ENCODE results near the gene EPAS1. TPM values are rescaled to one million over a fixed set of nuclear protein-coding genes. Genes with fewer than 3 reads are reported as not detected.

Gene EPAS1
- polyA plus RNA-seq, 1 of the 3 experiments (the other 2 are of a cell fraction), result 69.2 TPM

GRCh38 chr2:46361920-46362666 lies 64.9 kb downstream of the EPAS1 start:
- H3K4me1 ChIP-seq (ENCODE audit: control insufficient read depth in 1 of 2, insufficient read depth in 2 of 2, low read depth in 1 of 2, low read length in 1 of 2), result peaks cover 14 to 60% of the 10 kb centered on the region in 2 experiments; a peak in 3 of 4 replicates
- H3K79me2 ChIP-seq (ENCODE audit: insufficient read depth), result peaks cover 21% of the 10 kb centered on the region
- no peaks in the 10 kb centered on the region for H4K20me1 ChIP-seq (ENCODE audit: insufficient read depth)
- no peaks in the 10 kb centered on the region for H3K9me3 ChIP-seq
- H3F3A ChIP-seq (replicated peaks; ENCODE audit: insufficient read depth), result no peaks in the 10 kb centered on the region
- no peak overlapping the region for H3K9ac ChIP-seq
- peak overlapping the region; percentile 11 to 29; a peak in 2 of 4 replicates for H3K27ac ChIP-seq (ENCODE audit: low read depth in 2 of 2, low read length in 1 of 2)
- no peak for DNase-seq
- WGBS (ENCODE audit: low lambda C conversion rate), result 94% methylated on average over 6 of the region's 6 CpGs
- no peak overlapping the region for H3K4me3 ChIP-seq (ENCODE audit: low read depth in 2 of 2, low read length in 1 of 2)
- peaks cover 58 to 76% of the 10 kb centered on the region in 2 experiments for H3K36me3 ChIP-seq (replicated peaks in 1 of 2; ENCODE audit: control insufficient read depth in 1 of 2, insufficient read depth in 2 of 2, low read length in 1 of 2)
- no peaks in the 10 kb centered on the region for H3K27me3 ChIP-seq (ENCODE audit: insufficient read depth)
- no peak overlapping the region for H3K4me2 ChIP-seq
- ChIA-PET POLR2A (interaction anchor here (0.7 to 1.6 kb wide), 3 partner anchors 16 to 59 kb away, joined by 3 read pairs; no protein-coding TSS in a partner anchor), CTCF (interaction anchor here (0.7 to 12.4 kb wide), 11 partner anchors 8 to 312 kb away, joined by 3 to 194 read pairs (median 5); partner anchors contain the start of gene EPAS1)
- TF ChIP-seq, protein P1, sequence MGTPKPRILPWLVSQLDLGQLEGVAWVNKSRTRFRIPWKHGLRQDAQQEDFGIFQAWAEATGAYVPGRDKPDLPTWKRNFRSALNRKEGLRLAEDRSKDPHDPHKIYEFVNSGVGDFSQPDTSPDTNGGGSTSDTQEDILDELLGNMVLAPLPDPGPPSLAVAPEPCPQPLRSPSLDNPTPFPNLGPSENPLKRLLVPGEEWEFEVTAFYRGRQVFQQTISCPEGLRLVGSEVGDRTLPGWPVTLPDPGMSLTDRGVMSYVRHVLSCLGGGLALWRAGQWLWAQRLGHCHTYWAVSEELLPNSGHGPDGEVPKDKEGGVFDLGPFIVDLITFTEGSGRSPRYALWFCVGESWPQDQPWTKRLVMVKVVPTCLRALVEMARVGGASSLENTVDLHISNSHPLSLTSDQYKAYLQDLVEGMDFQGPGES (IDR thresholded peaks at IDR 0.05; ENCODE audit: low read depth, low read length), result no peak
- TF ChIP-seq FOXJ3 (CRISPR knock-in tag; IDR thresholded peaks at IDR 0.05), result no peak
- no peak for TF ChIP-seq YY1 (IDR thresholded peaks at IDR 0.05; ENCODE audit: low read depth)
- no peak for TF ChIP-seq FOSL2 (IDR thresholded peaks at IDR 0.05; ENCODE audit: borderline replicate concordance, low read depth)
- TF ChIP-seq TAF1 (IDR thresholded peaks at IDR 0.05; ENCODE audit: borderline replicate concordance, low read depth, low read length), result no peak
- no peak for TF ChIP-seq CHD2 (IDR thresholded peaks at IDR 0.05; ENCODE audit: low read length, partially characterized antibody)
- TF ChIP-seq SIN3A (IDR thresholded peaks at IDR 0.05; ENCODE audit: borderline replicate concordance, low read depth, low read length), result no peak
- no peak for TF ChIP-seq GABPA (IDR thresholded peaks at IDR 0.05; ENCODE audit: low read depth)
- no peak for TF ChIP-seq REST (IDR thresholded peaks at IDR 0.05; ENCODE audit: low read depth, low read length)
- TF ChIP-seq NFIC (IDR thresholded peaks at IDR 0.05; ENCODE audit: borderline replicate concordance), result no peak
- H3K9me2 ChIP-seq, result no peaks in the 10 kb centered on the region
- H2AFZ ChIP-seq (ENCODE audit: low read depth), result no peak overlapping the region

GRCh38 chr2:46362667-46363012 lies 65.4 kb downstream of the EPAS1 start:
- Histone ChIP-seq H3K27ac (ENCODE audit: low read depth in 2 of 2, low read length in 1 of 2) (peak overlapping the region; percentile 11 to 29; a peak in 2 of 4 replicates), H3K79me2 (ENCODE audit: insufficient read depth) (peaks cover 26% of the 10 kb centered on the region), H3K4me2 (no peak overlapping the region), H3K36me3 (replicated peaks in 1 of 2; ENCODE audit: control insufficient read depth in 1 of 2, insufficient read depth in 2 of 2, low read length in 1 of 2) (peaks cover 55 to 75% of the 10 kb centered on the region in 2 experiments), H3K9ac (no peak overlapping the region), H3F3A (replicated peaks; ENCODE audit: insufficient read depth) (no peaks in the 10 kb centered on the region), H2AFZ (ENCODE audit: low read depth) (no peak overlapping the region), H4K20me1 (ENCODE audit: insufficient read depth) (no peaks in the 10 kb centered on the region), H3K4me3 (ENCODE audit: low read depth in 2 of 2, low read length in 1 of 2) (no peak overlapping the region), H3K27me3 (ENCODE audit: insufficient read depth) (no peaks in the 10 kb centered on the region), H3K4me1 (ENCODE audit: control insufficient read depth in 1 of 2, insufficient read depth in 2 of 2, low read depth in 1 of 2, low read length in 1 of 2) (peaks cover 14 to 61% of the 10 kb centered on the region in 2 experiments; a peak in 3 of 4 replicates), H3K9me3 (no peaks in the 10 kb centered on the region), H3K9me2 (no peaks in the 10 kb centered on the region)
- ChIA-PET POLR2A (interaction anchor here (0.7 to 1.6 kb wide), 5 partner anchors 9 to 60 kb away, joined by 3 read pairs; no protein-coding TSS in a partner anchor), CTCF (interaction anchor here (0.6 to 12.4 kb wide), 11 partner anchors 8 to 352 kb away, joined by 3 to 194 read pairs (median 7); partner anchors contain the start of gene EPAS1)
- TF ChIP-seq GABPA (IDR thresholded peaks at IDR 0.05; ENCODE audit: low read depth), result no peak
- DNase-seq, result no peak
- 94% methylated on average over 4 of the region's 4 CpGs for WGBS (ENCODE audit: low lambda C conversion rate)
